Lower leg skin (tissue), 3 donors: ENCODE measurements around the gene ST3GAL4.

ENCODE experiments used
- CTCF ChIP-seq, 3 donors: fragments of 450-650 bp; IDR thresholded peaks; one replicate each; pipeline ENCODE4 v1.5.1; 2016; ENCODE audit warnings: antibody characterized with exemption in 3 of 3, mild to moderate bottlenecking in 3 of 3, moderate library complexity in 2 of 3
- POLR2A ChIP-seq, 2 donors: fragments of 450-650 bp; IDR thresholded peaks; one replicate each; pipeline ENCODE4 v1.6.1; 2016 to 2017; ENCODE audit warnings: antibody characterized with exemption in 2 of 2, mild to moderate bottlenecking in 1 of 2, moderate library complexity in 1 of 2

- TF ChIP-seq CTCF (IDR thresholded peaks at IDR 0.05) (no peak), POLR2A (IDR thresholded peaks at IDR 0.05) (no peak)
Observed at GRCh38 chr11:126426106-126426505, 70.6 kb downstream of the ST3GAL4 start.
